NCI-H128 (cell line): ENCODE results near the gene ZMYND8.
"Not testable (repeated sequence)": the region's sequence is repeated elsewhere in the genome, so short reads cannot be mapped to it uniquely, and the experiment has no call there.

Experiments used
- DNase-seq: peaks from one replicate; lab custom pipeline; 2025; ENCODE audit not compliant: unreplicated experiment; lab: John Stamatoyannopoulos, UW

The ZMYND8 gene

GRCh38 chr20:47356526-47357295 lies at the start of gene ZMYND8:
Gene ZMYND8, minus strand, starts transcription at chr20:47356699. Its CDS starts 29 bp downstream, at chr20:47356670.
- DNase-seq, result peak; percentile 98

DNA sequence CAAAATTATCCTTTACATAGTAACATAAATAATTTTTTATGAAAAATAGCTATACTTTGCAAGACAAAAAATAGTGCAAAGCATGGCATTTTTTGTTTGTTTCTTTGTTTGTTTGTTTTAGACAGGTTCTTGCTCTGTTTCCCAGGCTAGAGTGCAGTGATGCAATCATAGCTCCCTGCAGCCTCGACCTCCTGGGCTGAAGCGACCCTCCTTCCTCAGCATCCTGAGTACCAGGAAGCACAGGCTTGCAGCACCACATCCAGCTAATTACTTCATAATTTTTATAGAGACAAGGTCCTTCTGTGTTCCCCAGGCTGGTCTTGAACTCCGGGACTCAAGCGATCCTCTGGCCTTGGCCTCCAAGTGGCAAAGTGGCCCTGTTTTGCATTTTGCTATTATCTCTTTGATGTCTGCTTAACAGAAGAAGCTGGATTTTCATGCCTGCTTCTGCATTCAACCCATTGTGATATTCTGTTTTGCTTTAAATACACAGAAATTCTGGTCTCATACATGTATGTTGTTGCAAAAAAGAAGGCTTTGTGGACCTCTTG lies 49.4 kb upstream of the ZMYND8 start:
- no peak for DNase-seq

- DNase-seq, result no peak
Measured at GRCh38 chr20:47400685-47401084, 44.2 kb upstream of the ZMYND8 start.

- DNase-seq, result peak; percentile 23
Measured at GRCh38 chr20:47397652-47398301, 41.3 kb upstream of the ZMYND8 start.

- no peak for DNase-seq
Measured at GRCh38 chr20:47396762-47397476, 40.4 kb upstream of the ZMYND8 start.

DNA sequence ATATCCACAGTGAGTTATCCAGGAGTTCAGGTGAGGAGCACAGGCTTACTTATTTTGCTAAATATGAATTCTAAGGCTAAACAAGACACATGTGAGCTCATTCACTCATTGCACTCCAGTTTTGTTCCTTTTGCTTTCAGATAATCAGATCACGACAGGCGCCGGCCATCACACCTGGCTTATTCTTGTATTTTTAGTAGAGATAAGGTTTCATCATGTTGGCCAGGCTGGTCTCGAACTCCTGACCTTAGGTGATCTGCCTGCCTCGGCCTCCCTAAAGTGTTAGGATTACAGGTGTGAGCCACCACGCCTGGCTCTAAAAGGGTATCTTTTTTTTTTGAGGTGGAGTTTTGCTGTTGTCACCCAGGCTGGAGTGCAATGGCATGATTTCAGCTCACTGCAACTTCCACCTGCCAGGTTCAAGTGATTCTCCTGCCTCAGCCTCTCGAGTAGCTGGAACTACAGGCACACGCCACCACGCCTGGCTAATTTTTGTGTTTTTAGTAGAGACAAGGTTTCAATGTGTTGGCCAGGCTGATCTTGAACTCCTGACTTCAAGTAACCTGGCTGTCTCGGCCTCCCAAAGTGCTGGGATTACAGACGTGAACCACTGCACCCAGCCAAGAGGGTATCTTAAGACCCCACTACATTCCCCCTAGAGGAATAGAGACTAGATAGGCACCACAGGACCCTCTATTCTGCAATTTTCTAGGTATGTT lies 37.5 kb upstream of the ZMYND8 start:
- DNase-seq, result not testable (repeated sequence)

- DNase-seq, result no peak
Measured at GRCh38 chr20:47392721-47393073, 36.2 kb upstream of the ZMYND8 start.

- no peak for DNase-seq
Measured at GRCh38 chr20:47392015-47392720, 35.7 kb upstream of the ZMYND8 start.

- no peak for DNase-seq
Measured at GRCh38 chr20:47391276-47392010, 34.9 kb upstream of the ZMYND8 start.

- DNase-seq, result no peak
Measured at GRCh38 chr20:47389867-47390347, 33.4 kb upstream of the ZMYND8 start.

DNA sequence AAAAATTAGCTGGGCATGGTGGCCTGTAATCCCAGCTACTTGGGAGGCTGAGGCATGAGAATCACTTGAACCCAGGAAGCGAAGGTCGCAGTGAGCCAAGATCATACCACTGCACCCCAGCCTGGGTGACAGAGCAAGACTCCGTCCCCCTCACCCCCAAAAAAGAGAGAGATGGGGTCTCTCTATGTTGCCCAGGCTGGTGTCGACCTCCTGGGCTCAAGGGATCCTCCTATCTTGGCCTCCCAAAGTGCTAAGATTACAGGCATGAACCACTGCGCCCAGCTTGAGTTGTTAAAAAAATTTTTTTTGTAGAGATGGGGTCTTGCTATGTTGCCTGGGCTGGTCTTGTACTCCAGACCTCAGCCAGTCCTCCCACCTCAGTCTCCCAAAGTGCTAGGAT lies 29.5 kb upstream of the ZMYND8 start:
- not testable (repeated sequence) for DNase-seq

- DNase-seq, result no peak
Measured at GRCh38 chr20:47382746-47383415, 26.4 kb upstream of the ZMYND8 start.

DNA sequence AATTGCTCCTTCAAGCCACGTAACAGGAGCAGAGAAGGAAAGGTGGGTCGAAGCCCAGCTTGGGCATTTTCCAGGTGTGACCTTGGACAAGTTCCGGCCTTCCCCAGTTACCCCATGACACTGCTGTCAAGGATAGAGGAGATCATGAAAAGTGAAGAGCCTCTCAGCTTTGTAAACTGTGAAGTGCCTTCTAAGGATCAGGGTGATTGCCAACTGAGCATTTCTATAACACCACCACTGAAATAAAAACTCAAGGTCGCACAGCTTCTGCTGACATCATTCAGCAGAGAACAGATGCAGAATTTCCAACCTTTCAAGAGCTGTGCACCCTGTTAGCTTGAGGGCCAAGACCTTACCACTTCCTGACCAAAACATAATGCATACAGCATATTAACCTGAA lies 24.0 kb upstream of the ZMYND8 start:
- DNase-seq, result no peak

DNA sequence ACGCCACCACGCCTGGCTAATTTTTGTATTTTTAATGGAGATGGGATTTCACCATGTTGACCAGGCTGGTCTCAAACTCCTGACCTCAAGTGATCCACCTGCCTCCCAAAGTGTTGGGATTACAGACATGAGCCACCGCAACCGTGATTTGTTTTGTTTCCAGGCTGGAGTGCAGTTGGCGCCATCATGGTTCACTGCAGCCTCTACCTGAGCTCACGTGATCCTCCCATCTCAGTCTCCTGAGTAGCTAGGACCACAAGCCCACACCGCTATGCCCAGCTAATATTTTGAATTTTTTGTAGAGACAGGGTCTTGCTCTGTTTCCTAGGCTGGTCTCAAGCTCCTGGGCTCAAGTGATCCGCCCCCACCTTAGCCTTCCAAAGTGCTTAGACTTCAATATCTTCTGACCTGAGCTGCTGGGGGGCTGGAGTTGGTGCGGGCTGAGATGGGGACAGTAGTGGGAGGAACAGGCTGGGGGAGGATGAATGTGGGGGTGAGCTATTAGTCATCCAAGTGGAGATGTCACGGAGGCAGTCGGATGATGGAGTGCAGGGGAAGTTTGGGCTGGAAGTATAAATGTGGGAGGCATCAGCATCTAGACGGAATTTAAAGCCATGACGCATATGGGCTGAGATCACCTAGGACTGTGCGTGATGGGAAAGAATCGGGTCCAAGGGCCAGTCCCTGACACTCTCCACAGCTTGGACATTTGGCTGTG lies 23.1 kb upstream of the ZMYND8 start:
- no peak for DNase-seq

- DNase-seq, result no peak
Measured at GRCh38 chr20:47377122-47377722, 20.7 kb upstream of the ZMYND8 start.

GRCh38 chr20:47376096-47376643 lies 19.7 kb upstream of the ZMYND8 start:
- not testable (repeated sequence) for DNase-seq

- DNase-seq, result not testable (repeated sequence)
Measured at GRCh38 chr20:47374121-47374520, 17.6 kb upstream of the ZMYND8 start.
